GM18520 (cell line): ENCODE measurements around the gene ARHGAP10.
"Not testable (repeated sequence)": the region's sequence is repeated elsewhere in the genome, so short reads cannot be mapped to it uniquely, and the experiment has no call there.

Experiments used
- ATAC-seq: cut with Tn5 transposase; IDR thresholded peaks from one replicate; pipeline ENCODE4 v1.9.1; 2021; ENCODE audit not compliant: unreplicated experiment

The ARHGAP10 gene

DNA sequence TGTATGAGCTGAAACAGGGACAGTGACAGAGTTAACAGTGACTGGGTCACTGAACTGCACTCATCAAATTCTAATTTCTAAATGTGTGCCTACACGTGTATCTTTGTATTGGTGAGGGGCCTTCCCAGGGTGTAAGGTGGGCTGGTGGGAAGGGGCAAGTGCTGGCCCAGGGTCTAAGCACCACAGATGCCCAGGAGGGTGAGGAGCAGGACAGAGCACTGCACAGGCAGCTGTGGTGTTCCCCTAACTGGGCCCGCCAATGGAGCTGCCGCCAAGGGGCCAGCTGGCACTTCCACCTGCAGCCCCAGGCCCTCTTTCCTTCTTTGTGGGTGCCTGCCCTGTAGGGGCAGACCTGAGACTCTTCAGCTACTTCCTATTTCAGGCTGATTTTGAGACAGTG is 349.9 kb downstream of the ARHGAP10 start:
- no peak for ATAC-seq

DNA sequence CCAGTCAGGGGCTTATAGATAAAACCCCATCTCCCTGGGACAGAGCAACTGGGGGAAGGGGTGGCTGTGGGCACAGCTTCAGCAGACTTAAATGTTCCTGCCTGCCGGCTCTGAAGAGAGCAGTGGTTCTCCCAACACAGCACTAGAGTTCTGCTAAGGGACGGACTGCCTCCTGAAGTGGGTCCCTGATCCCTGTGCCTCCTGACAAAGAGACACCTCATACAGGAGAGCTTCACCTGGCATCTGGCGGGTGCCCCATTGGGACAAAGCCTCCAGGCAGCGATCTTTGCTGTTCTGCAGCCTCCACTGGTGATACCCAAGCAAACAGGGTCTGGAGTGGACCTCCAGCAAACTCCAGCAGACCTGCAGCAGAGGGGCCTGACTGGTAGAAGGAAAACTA is 351.2 kb downstream of the ARHGAP10 start:
- ATAC-seq, result not testable (repeated sequence)

GRCh38 chr4:148089624-148090023 is 357.7 kb downstream of the ARHGAP10 start:
- ATAC-seq, result no peak

- ATAC-seq, result no peak
Observed at GRCh38 chr4:148090029-148090428, 358.1 kb downstream of the ARHGAP10 start.

- ATAC-seq, result no peak
Observed at GRCh38 chr4:148090503-148091476, 358.9 kb downstream of the ARHGAP10 start.

DNA sequence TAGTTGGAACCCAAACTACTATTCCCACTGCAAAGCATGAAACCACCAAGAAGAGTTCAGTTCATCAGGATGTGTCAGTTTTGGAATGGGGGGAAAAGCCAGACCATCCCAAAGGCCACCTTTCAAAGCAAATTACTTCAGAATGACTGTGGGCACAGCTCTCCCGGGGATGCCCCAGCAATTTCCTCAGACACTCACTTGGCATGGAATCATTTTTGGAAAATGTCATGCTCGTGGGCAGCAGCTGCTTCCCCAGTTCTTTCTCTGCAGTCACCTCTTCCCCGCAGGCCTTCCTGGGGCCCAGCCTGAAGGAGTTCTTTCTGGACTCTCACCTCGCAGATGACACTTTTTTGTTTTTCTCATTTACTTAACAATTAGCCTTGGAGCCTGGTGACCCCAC is 360.0 kb downstream of the ARHGAP10 start:
- no peak for ATAC-seq

- no peak for ATAC-seq
Observed at GRCh38 chr4:148092316-148093014, 360.6 kb downstream of the ARHGAP10 start.

GRCh38 chr4:148093065-148093464 is 361.2 kb downstream of the ARHGAP10 start:
- no peak for ATAC-seq

DNA sequence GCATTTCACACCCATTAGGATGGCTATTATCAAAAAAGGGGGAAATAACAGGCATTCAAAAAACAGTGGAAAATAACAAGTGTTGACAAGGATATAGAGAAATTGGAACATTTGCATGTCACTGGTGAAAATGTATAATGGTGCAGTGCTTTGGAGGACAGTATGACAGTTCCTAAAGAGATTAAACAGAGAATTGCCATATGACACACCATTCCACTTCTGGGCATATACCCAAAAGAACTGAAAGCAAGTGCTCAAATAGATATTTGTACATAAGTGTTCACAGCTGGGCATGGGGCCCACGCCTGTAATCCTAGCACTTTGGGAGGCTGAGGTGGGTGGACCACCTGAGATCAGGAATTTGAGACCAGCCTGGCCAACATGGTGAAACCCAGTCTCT is 362.3 kb downstream of the ARHGAP10 start:
- no peak for ATAC-seq

DNA sequence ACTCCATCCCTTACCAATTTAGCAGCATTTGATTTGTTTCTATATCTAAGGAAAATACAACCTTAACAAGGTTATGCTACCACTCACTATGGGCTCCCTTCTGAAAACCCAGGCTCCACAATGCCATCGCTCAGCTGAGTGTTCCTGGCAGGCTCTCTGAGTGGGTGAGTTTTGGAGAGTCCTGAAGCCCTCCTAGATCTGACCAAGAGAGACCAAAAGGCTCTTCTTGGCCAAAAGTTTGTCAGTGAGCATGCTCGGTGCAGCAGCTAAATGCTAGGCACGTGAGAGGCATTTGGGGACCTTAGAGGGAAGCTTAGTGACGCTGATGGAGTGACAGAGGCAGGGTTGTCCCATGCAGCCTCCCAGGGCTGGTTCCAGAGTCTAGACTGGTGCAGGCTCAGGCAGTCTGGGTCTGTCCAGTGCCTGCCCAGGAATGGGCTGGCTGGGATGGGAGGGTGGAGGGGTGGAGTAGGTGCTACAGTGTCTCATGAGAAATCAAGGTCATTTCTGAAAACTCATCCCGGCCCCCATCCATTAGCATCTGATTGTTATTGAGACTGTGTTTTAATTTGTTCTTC is 363.5 kb downstream of the ARHGAP10 start:
- no peak for ATAC-seq

DNA sequence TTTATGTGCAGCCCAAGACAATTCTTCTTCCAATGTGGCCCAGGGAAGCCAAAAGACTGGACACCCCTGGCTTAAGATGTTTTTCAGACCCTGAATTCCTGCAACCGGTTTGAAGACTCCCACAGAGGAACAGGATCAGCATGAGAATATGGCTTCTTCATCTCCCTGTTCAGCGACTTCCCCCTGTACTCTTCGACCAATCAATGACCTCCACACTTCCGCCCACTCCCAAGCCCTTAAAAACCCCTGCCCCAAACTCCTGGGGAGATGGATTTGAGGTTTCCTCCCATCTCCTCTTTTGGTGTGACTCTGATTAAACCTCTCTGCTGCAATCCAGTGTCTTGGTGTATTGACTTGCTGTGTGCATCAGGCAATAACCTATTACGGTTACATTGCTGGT is 365.9 kb downstream of the ARHGAP10 start:
- no peak for ATAC-seq

GRCh38 chr4:148101235-148101634 is 369.3 kb downstream of the ARHGAP10 start:
- no peak for ATAC-seq

DNA sequence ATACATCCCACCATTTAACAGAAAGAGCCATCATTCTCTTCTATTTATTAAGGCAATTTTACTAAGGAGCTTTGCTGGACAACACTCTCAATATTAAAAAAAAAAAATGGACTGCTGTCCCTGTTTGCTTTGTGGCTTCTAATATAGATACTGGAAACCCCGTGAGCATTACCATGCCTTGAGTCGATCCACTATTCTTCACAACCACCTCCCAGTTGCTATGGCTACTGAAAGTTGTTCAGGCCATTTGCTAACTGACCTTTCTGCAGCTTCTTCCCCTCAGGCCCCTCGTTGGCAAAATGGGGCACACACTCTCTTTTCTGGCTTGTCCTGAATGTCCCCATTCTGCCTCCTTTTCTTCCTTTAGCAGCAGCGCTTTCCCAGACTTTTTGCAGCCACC is 369.9 kb downstream of the ARHGAP10 start:
- no peak for ATAC-seq

DNA sequence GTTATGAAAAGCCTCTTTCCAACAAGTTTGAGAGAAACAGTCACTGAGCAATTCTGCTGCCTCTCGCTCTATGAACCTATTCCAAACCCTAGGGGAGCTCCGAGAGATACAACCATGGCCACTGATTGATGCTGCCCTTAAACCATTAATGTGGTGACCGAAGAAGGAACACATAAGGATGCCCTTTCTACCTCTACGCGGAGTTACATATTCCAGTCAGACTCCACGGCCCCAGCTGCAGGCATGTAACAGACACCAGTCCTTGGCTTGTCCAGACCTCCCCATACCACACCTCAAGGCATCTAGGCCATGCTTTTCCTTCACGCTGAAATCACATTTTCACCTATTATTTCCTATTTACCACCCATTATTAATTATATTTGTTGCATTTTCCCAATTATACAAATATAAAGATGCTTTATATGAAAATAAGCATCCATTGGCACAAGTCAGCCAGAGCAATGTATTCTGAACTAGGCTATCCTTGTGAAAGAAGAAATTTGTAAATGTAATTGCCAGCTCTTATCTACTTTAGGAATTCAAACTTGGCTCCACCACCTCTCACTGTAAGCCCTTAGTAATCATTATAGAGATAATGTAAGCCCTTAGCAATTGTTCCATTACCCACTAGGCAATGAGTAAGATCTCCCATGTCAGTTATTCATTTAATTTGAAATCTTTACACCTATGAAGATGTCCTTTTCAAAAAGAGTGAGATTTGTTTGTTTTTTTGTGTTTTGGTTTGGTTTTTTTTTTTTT is 371.9 kb downstream of the ARHGAP10 start:
- ATAC-seq, result no peak

GRCh38 chr4:148108766-148109165 is 376.9 kb downstream of the ARHGAP10 start:
- no peak for ATAC-seq

- no peak for ATAC-seq
Observed at GRCh38 chr4:148109216-148109615, 377.3 kb downstream of the ARHGAP10 start.

- ATAC-seq, result no peak
Observed at GRCh38 chr4:148110169-148110568, 378.3 kb downstream of the ARHGAP10 start.

GRCh38 chr4:148112231-148112982 is 380.5 kb downstream of the ARHGAP10 start:
- no peak for ATAC-seq

- no peak for ATAC-seq
Observed at GRCh38 chr4:148114436-148114835, 382.5 kb downstream of the ARHGAP10 start.

- no peak for ATAC-seq
Observed at GRCh38 chr4:148116264-148116663, 384.4 kb downstream of the ARHGAP10 start.
